A673 (cell line): Measurements from ENCODE around the gene ICAM3.

ENCODE experiments used
- EZH2 ChIP-seq: fragments of 200-600 bp; sonication (generic); IDR thresholded peaks from 2 replicates; pipeline ENCODE4 v1.6.1; 2017; ENCODE audit warnings: borderline replicate concordance, low read depth, mild to moderate bottlenecking, mixed read lengths, antibody characterized with exemption, low read length; ENCODE audit not compliant: poor library complexity, severe bottlenecking
- TF ChIP-seq, protein P1 (sequence below): fragments of 300-800, 200-600 bp; sonication (generic); conservative IDR thresholded peaks from 2 replicates; pipeline ENCODE4 v1.5.1; 2017; ENCODE audit warnings: low read depth, mild to moderate bottlenecking, antibody characterized with exemption, low read length, moderate library complexity, mixed read lengths

DNA sequence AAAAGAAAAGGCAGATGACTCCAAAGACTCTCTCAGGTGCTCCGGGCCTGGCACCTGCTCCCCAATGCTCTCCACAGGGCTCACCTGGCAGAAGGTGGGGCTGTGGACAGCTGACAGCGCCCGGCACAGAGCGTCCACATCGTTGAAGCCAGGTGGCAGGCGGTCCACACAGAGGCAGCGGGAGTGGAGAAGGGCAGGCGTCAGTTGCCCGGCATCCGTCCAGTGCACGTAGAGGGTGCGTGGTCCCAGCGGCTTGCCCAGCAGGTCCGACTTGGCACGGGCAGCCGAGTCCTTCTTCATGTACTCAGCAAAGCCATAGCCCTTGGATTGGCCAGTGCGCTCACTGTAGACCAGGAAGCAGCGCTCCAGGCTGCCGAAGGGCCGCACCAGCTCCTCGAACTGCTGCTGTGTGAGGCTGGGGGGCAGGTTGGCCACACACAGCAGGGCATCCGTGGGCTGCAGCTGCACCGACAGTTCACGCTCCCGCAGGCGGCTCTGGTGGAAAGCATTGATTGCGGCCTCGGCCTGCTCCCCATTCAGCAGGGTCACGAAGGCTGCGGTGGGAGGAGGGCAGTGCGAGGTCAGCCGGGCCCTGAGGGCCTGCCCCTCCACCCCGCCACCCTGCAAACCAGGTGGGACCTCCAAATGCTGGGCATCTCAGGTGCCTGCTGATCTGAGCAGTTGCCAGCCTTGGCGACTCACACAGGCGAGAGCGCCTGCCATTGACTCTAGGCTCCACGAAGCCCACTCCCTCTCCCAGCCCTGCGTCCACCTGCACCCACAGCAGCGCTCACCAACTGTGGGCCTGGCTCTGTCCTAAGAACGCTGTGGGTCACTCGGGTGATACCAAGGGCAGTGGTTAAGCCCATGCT, 10.6 kb downstream of the ICAM3 start:
- TF ChIP-seq, protein P1, sequence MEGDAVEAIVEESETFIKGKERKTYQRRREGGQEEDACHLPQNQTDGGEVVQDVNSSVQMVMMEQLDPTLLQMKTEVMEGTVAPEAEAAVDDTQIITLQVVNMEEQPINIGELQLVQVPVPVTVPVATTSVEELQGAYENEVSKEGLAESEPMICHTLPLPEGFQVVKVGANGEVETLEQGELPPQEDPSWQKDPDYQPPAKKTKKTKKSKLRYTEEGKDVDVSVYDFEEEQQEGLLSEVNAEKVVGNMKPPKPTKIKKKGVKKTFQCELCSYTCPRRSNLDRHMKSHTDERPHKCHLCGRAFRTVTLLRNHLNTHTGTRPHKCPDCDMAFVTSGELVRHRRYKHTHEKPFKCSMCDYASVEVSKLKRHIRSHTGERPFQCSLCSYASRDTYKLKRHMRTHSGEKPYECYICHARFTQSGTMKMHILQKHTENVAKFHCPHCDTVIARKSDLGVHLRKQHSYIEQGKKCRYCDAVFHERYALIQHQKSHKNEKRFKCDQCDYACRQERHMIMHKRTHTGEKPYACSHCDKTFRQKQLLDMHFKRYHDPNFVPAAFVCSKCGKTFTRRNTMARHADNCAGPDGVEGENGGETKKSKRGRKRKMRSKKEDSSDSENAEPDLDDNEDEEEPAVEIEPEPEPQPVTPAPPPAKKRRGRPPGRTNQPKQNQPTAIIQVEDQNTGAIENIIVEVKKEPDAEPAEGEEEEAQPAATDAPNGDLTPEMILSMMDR = no peak
- no peak for TF ChIP-seq EZH2
